Measurements from ENCODE around the gene DLX2.

Gene DLX2

GRCh38 chr2:172092716-172093415 is 9.8 kb downstream of the DLX2 start:
- no peak for DNase-seq

GRCh38 chr2:172091761-172092566 is 10.7 kb downstream of the DLX2 start:
- DNase-seq: no peak

- no peak for DNase-seq
These were observed 11.6 kb downstream of the DLX2 start for GRCh38 chr2:172091000-172091641.

- DNase-seq: no peak
These were observed 12.4 kb downstream of the DLX2 start for GRCh38 chr2:172090044-172090961.

GRCh38 chr2:172089633-172090032 is 13.1 kb downstream of the DLX2 start:
- DNase-seq: no peak

GRCh38 chr2:172089005-172089504 is 13.6 kb downstream of the DLX2 start:
- DNase-seq: no peak

GRCh38 chr2:172088245-172089004 is 14.3 kb downstream of the DLX2 start:
- DNase-seq: no peak

- DNase-seq: no peak
These were observed 14.9 kb downstream of the DLX2 start for GRCh38 chr2:172087780-172088244.

GRCh38 chr2:172087207-172087779 is 15.4 kb downstream of the DLX2 start:
- no peak for DNase-seq

GRCh38 chr2:172086241-172087206 is 16.2 kb downstream of the DLX2 start:
- DNase-seq: peak; percentile 52 to 54

- DNase-seq: no peak
These were observed 17.1 kb downstream of the DLX2 start, which contains the start of gene DLX1 for GRCh38 chr2:172085460-172086159. TSS of gene DLX1 (plus strand) at chr2:172085507. CDS start at chr2:172085678, 171 bp downstream.

GRCh38 chr2:172084645-172085459 is 17.8 kb downstream of the DLX2 start:
- DNase-seq: no peak

- no peak for DNase-seq
These were observed 18.4 kb downstream of the DLX2 start for GRCh38 chr2:172084395-172084644.

- no peak for DNase-seq
These were observed 18.9 kb downstream of the DLX2 start for GRCh38 chr2:172083628-172084394.

GRCh38 chr2:172082944-172083627 is 19.6 kb downstream of the DLX2 start:
- no peak for DNase-seq

- DNase-seq: no peak
These were observed 20.4 kb downstream of the DLX2 start for GRCh38 chr2:172082105-172082943.
